Neuronal stem cell (in vitro differentiated cells): Measurements from ENCODE around the gene ROR1.

Experiments used
- DNase-seq: peaks from one replicate; pipeline ENCODE4 v3.0.0-alpha.2; 2013; ENCODE audit warnings: low spot score
- H2AFZ ChIP-seq: one replicate; pipeline ENCODE4 v1.6.1; 2013; ENCODE audit warnings: mild to moderate bottlenecking, low read length, inconsistent platforms
- H2AK5ac ChIP-seq: 2 replicates; pipeline ENCODE4 v1.6.1; 2013; ENCODE audit warnings: low read depth, mild to moderate bottlenecking, inconsistent platforms, low read length, moderate library complexity, mixed read lengths
- H2BK120ac ChIP-seq: 2 replicates; pipeline ENCODE4 v1.6.1; 2013; ENCODE audit warnings: low read depth, mild to moderate bottlenecking, inconsistent platforms, low read length, moderate library complexity, mixed read lengths
- H2BK12ac ChIP-seq: one replicate; pipeline ENCODE4 v1.6.1; 2013; ENCODE audit warnings: low read length, inconsistent platforms
- H2BK15ac ChIP-seq: 2 replicates; pipeline ENCODE4 v1.6.1; 2013; ENCODE audit warnings: mild to moderate bottlenecking, low read length, inconsistent platforms, mixed read lengths
- H2BK5ac ChIP-seq: one replicate; pipeline ENCODE4 v1.6.1; 2013; ENCODE audit warnings: inconsistent platforms, mild to moderate bottlenecking, low read length, moderate library complexity
- H3K14ac ChIP-seq: one replicate; pipeline ENCODE4 v1.6.1; 2013; ENCODE audit warnings: low read length, inconsistent platforms
- H3K18ac ChIP-seq: 2 replicates; pipeline ENCODE4 v1.6.1; 2013; ENCODE audit warnings: low read length, inconsistent platforms
- H3K23ac ChIP-seq: 2 replicates; pipeline ENCODE4 v1.6.1; 2013; ENCODE audit warnings: low read depth, mild to moderate bottlenecking, mixed read lengths, low read length, inconsistent platforms; ENCODE audit not compliant: poor library complexity
- H3K27ac ChIP-seq: replicated peaks from 3 replicates; pipeline ENCODE4 v1.5.1; 2013; ENCODE audit warnings: low read length, inconsistent platforms
- H3K27me3 ChIP-seq, 3 experiments: 2 replicates each; pipeline ENCODE4 v1.6.1; 2013; ENCODE audit warnings: low read length in 3 of 3, mild to moderate bottlenecking in 2 of 3, inconsistent platforms in 1 of 3, low read depth in 1 of 3, mixed read lengths in 1 of 3, moderate library complexity in 1 of 3; ENCODE audit not compliant: control insufficient read depth in 3 of 3, insufficient read depth in 3 of 3
- H3K36me3 ChIP-seq, 2 donors: replicated peaks in 1 of 2; 2 replicates each; pipeline ENCODE4 v1.6.1; 2013; ENCODE audit warnings: low read length in 2 of 2; ENCODE audit not compliant: control insufficient read depth in 2 of 2, insufficient read depth in 2 of 2
- H3K4ac ChIP-seq: 2 replicates; pipeline ENCODE4 v1.6.1; 2013; ENCODE audit warnings: inconsistent platforms, mild to moderate bottlenecking, low read length, moderate library complexity
- H3K4me1 ChIP-seq, 2 donors: 1 replicate in 1 of 2; 2 replicates in 1 of 2; pipeline ENCODE4 v1.6.1; 2013; ENCODE audit warnings: low read length in 2 of 2, low read depth in 1 of 2; ENCODE audit not compliant: control insufficient read depth in 2 of 2, insufficient read depth in 1 of 2
- H3K4me2 ChIP-seq: one replicate; pipeline ENCODE4 v1.6.1; 2013; ENCODE audit warnings: mild to moderate bottlenecking, low read length, inconsistent platforms; ENCODE audit not compliant: insufficient read depth, poor library complexity, severe bottlenecking
- H3K4me3 ChIP-seq, 2 donors: 2 replicates each; pipeline ENCODE4 v1.5.1; 2013; ENCODE audit warnings: low read length in 2 of 2, mild to moderate bottlenecking in 2 of 2, inconsistent platforms in 1 of 2, moderate library complexity in 1 of 2
- H3K79me1 ChIP-seq: one replicate; pipeline ENCODE4 v1.6.1; 2013; ENCODE audit warnings: low read depth, mild to moderate bottlenecking, inconsistent platforms, low read length, moderate library complexity
- H3K9ac ChIP-seq: one replicate; pipeline ENCODE4 v1.6.1; 2013; ENCODE audit warnings: mild to moderate bottlenecking, low read depth, low read length, inconsistent platforms; ENCODE audit not compliant: poor library complexity
- H3K9me3 ChIP-seq, 2 donors: replicated peaks in 1 of 2; 2 replicates each; pipeline versions ENCODE3 to v1.6.1; 2013; ENCODE audit warnings: low read length in 2 of 2, mild to moderate bottlenecking in 2 of 2, inconsistent platforms in 1 of 2, low read depth in 1 of 2, mixed read lengths in 1 of 2, moderate library complexity in 1 of 2; ENCODE audit not compliant: control insufficient read depth in 2 of 2, insufficient read depth in 1 of 2
- H4K8ac ChIP-seq: one replicate; pipeline ENCODE4 v1.6.1; 2013; ENCODE audit warnings: low read depth, mild to moderate bottlenecking, inconsistent platforms, low read length, moderate library complexity
- H4K91ac ChIP-seq: one replicate; pipeline ENCODE4 v1.6.1; 2013; ENCODE audit warnings: low read length, low read depth, mild to moderate bottlenecking, inconsistent platforms; ENCODE audit not compliant: poor library complexity
- WGBS, 2 donors: extraction: QIAGEN DNeasy Blood & Tissue Kit; methylation state at CpG; one replicate each; pipeline ENCODE4 v1.1.7; 2013; ENCODE audit warnings: missing lambda C conversion rate in 2 of 2, mixed read lengths in 1 of 2; ENCODE audit not compliant: insufficient read length in 2 of 2, insufficient replicate concordance in 1 of 2; ENCODE audit errors: extremely low coverage in 2 of 2; 5-methylcytosine and 5-hydroxymethylcytosine counted together

ROR1 gene

DNA sequence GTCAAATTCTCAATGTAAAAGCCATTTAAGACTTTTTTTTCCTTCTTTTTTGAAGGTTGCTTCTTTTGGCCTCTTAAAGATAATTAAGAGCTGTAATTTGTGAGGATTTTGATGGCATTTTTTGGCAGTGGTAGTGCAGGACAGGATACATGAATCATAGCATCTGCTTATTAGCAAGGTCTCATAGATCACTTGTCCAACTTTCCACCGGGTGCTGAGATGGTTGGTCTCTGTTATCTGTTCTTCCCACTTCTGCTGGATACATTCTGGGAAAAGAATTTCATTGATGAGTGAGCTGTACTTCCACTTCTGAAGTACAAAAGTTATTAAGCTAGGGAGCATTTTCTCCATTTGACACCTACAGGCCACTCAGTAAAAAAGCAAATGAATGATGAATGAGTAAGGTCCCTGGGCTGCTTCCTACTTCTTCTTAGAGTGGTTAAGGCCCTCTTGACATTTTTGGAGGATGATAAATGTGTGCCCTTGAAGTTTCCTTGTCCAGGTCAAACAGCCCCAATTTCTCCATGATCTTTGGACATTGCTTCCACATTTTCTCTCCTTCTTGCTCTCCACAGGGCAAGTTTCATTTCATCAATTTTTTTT is 100.6 kb downstream of the ROR1 start:
- no peak overlapping the region for H3K9ac ChIP-seq
- no peak for DNase-seq
- H2AFZ ChIP-seq, result no peak overlapping the region
- H2BK5ac ChIP-seq, result no peak overlapping the region
- H3K36me3 ChIP-seq, result no peaks in the 10 kb centered on the region
- no peak overlapping the region for H3K4me3 ChIP-seq
- H3K23ac ChIP-seq, result no peak overlapping the region
- H3K9me3 ChIP-seq, result no peaks in the 10 kb centered on the region
- no peaks in the 10 kb centered on the region for H3K27me3 ChIP-seq
- H2BK15ac ChIP-seq, result no peak overlapping the region
- no peak overlapping the region for H4K91ac ChIP-seq
- no peak overlapping the region for H2BK120ac ChIP-seq
- no peak overlapping the region for H2AK5ac ChIP-seq
- H3K27ac ChIP-seq, result no peak overlapping the region
- no peak overlapping the region for H3K4ac ChIP-seq
- H3K4me1 ChIP-seq, result peaks cover 0 to 3% of the 10 kb centered on the region in 2 donors
- H3K18ac ChIP-seq, result no peak overlapping the region
- no peak overlapping the region for H3K14ac ChIP-seq
- no peak overlapping the region for H2BK12ac ChIP-seq
- H3K4me2 ChIP-seq, result no peak overlapping the region
- no peaks in the 10 kb centered on the region for H3K79me1 ChIP-seq
- WGBS, 2 donors, result no CpG with 5 or more reads among the region's 1 CpG
- H4K8ac ChIP-seq, result no peak overlapping the region

- Histone ChIP-seq H4K8ac (no peak overlapping the region), H4K91ac (no peak overlapping the region), H2BK120ac (no peak overlapping the region), H3K18ac (no peak overlapping the region), H3K9me3 (no peaks in the 10 kb centered on the region), H3K27ac (no peak overlapping the region), H2BK5ac (no peak overlapping the region), H3K23ac (no peak overlapping the region), H2BK12ac (no peak overlapping the region), H3K79me1 (no peaks in the 10 kb centered on the region), H3K4me1 (peaks cover 0 to 3% of the 10 kb centered on the region in 2 donors), H2AFZ (no peak overlapping the region), H2AK5ac (no peak overlapping the region), H3K27me3 (no peaks in the 10 kb centered on the region), H3K4me3 (no peak overlapping the region), H3K4me2 (no peak overlapping the region), H2BK15ac (no peak overlapping the region), H3K36me3 (no peaks in the 10 kb centered on the region), H3K4ac (no peak overlapping the region), H3K9ac (no peak overlapping the region), H3K14ac (no peak overlapping the region)
- no peak for DNase-seq
Observed at GRCh38 chr1:63875636-63876035, 101.8 kb downstream of the ROR1 start.

- no peaks in the 10 kb centered on the region for H3K36me3 ChIP-seq
- no peak overlapping the region for H4K8ac ChIP-seq
- no CpG with 5 or more reads among the region's 8 CpGs for WGBS, 2 donors
- no peaks in the 10 kb centered on the region for H3K79me1 ChIP-seq
- H3K4ac ChIP-seq, result no peak overlapping the region
- no peak overlapping the region for H3K14ac ChIP-seq
- H3K18ac ChIP-seq, result no peak overlapping the region
- no peak overlapping the region for H3K4me3 ChIP-seq
- H3K9ac ChIP-seq, result no peak overlapping the region
- H2BK120ac ChIP-seq, result no peak overlapping the region
- no peak overlapping the region for H2BK15ac ChIP-seq
- H3K9me3 ChIP-seq, result no peaks in the 10 kb centered on the region
- no peak for DNase-seq
- H2AFZ ChIP-seq, result no peak overlapping the region
- H3K27ac ChIP-seq, result no peak overlapping the region
- peaks cover 0 to 1% of the 10 kb centered on the region in 2 donors for H3K4me1 ChIP-seq
- H3K27me3 ChIP-seq, result no peaks in the 10 kb centered on the region
- no peak overlapping the region for H2BK12ac ChIP-seq
- H3K4me2 ChIP-seq, result no peak overlapping the region
- H3K23ac ChIP-seq, result no peak overlapping the region
- H2BK5ac ChIP-seq, result no peak overlapping the region
- H4K91ac ChIP-seq, result no peak overlapping the region
- no peak overlapping the region for H2AK5ac ChIP-seq
Observed at GRCh38 chr1:63877021-63877767, 103.4 kb downstream of the ROR1 start.

DNA sequence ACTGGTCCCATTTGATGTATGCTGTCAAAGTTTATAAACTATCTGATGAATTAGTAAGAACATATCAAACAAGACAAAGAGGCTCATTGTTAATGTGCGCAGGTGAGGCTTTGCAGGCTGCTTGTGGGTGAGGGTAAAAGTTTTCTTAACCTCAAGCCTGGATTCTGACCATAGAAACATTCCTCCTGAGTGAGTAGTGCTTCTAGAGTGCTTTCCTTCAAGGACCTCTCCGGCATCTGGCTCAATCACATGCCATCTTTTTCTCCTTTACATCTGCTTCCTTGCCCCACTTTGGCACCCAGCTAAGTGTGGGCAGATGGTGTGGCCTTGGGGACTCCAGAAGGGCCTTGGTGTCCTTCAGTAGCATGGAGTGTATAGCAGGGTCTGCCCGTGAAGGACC is 104.0 kb downstream of the ROR1 start:
- DNase-seq, result no peak
- no peaks in the 10 kb centered on the region for H3K27me3 ChIP-seq
- peaks cover 0 to 1% of the 10 kb centered on the region in 2 donors for H3K4me1 ChIP-seq
- no peak overlapping the region for H3K9ac ChIP-seq
- H3K36me3 ChIP-seq, result no peaks in the 10 kb centered on the region
- WGBS, 2 donors, result no CpG with 5 or more reads among the region's 3 CpGs
- no peak overlapping the region for H2AK5ac ChIP-seq
- no peak overlapping the region for H2BK5ac ChIP-seq
- no peak overlapping the region for H3K18ac ChIP-seq
- no peaks in the 10 kb centered on the region for H3K79me1 ChIP-seq
- H3K4me2 ChIP-seq, result no peak overlapping the region
- no peak overlapping the region for H2BK15ac ChIP-seq
- H2BK12ac ChIP-seq, result no peak overlapping the region
- no peak overlapping the region for H2AFZ ChIP-seq
- H3K23ac ChIP-seq, result no peak overlapping the region
- no peak overlapping the region for H3K14ac ChIP-seq
- H4K8ac ChIP-seq, result no peak overlapping the region
- H3K4me3 ChIP-seq, result no peak overlapping the region
- no peak overlapping the region for H4K91ac ChIP-seq
- H3K9me3 ChIP-seq, result no peaks in the 10 kb centered on the region
- no peak overlapping the region for H3K4ac ChIP-seq
- H3K27ac ChIP-seq, result no peak overlapping the region
- H2BK120ac ChIP-seq, result no peak overlapping the region
